LNCAP (cell line): ENCODE measurements around the gene HNRNPA3.

Experiments used
- CTCF ChIP-seq: fragments of 450-650 bp; IDR thresholded peaks from 2 replicates; pipeline ENCODE4 v1.5.1; 2017; ENCODE audit warnings: mild to moderate bottlenecking

Gene HNRNPA3

GRCh38 chr2:177272765-177273164 is 60.2 kb downstream of the HNRNPA3 start:
- no peak for TF ChIP-seq CTCF

- no peak for TF ChIP-seq CTCF
Measured at GRCh38 chr2:177273408-177273807, 60.8 kb downstream of the HNRNPA3 start.
